Panc1 (cell line): ENCODE data around the gene CTTNBP2NL. TPM values are rescaled to one million over a fixed set of nuclear protein-coding genes. Genes with fewer than 3 reads are reported as not detected.
"Not testable (repeated sequence)": the region's sequence is repeated elsewhere in the genome, so short reads cannot be mapped to it uniquely, and the experiment has no call there.

Experiments used
- ATAC-seq: fragments of 200-7000 bp; cut with Tn5 transposase; 2 replicates; pipeline ENCODE4 v1.9.1; 2020; ENCODE audit warnings: mild to moderate bottlenecking, moderate library complexity
- BruUV-seq: library from RNA; stranded (reverse); fragments of 400-500 nt; replicated peaks from 2 replicates; lab custom pipeline; 2021; lab: Mats Ljungman, UMichigan
- CTCF ChIA-PET: fragments of 300-600 bp; sonication (Branson Sonifier 250); formaldehyde crosslinking; loops from one replicate; lab custom pipeline; 2022; ENCODE audit warnings: antibody characterized with exemption; lab: Charles Lee
- POLR2A ChIA-PET: fragments of 300-600 bp; sonication (Branson Sonifier 250); formaldehyde crosslinking; loops from one replicate; lab custom pipeline; 2022; ENCODE audit warnings: antibody characterized with exemption; lab: Charles Lee
- DNase-seq: peaks from one replicate; pipeline ENCODE4 v3.0.0-alpha.2; 2010; ENCODE audit warnings: low read depth, low spot score
- H3K27ac ChIP-seq: 2 replicates; pipeline ENCODE4 v1.5.1; 2011; ENCODE audit warnings: mild to moderate bottlenecking, low read length, inconsistent platforms
- H3K27me3 ChIP-seq: fragments of 200-500 bp; sonication (Bioruptor generic); 2 replicates; pipeline ENCODE4 v1.6.0; 2014; ENCODE audit warnings: low read length, inconsistent platforms; ENCODE audit not compliant: control insufficient read depth, insufficient read depth
- H3K36me3 ChIP-seq: fragments of 200-500 bp; sonication (Bioruptor generic); 2 replicates; pipeline ENCODE4 v1.5.1; 2014; ENCODE audit warnings: inconsistent platforms, mild to moderate bottlenecking, low read length, moderate library complexity; ENCODE audit not compliant: control insufficient read depth, insufficient read depth
- H3K4me1 ChIP-seq: 2 replicates; pipeline ENCODE4 v1.5.1; 2011; ENCODE audit warnings: inconsistent platforms, mild to moderate bottlenecking, low read length, moderate library complexity; ENCODE audit not compliant: control insufficient read depth, insufficient read depth
- H3K4me3 ChIP-seq, 2 experiments: 2 replicates each; pipeline ENCODE4 v1.5.1; 2011 to 2012; ENCODE audit warnings: low read depth in 2 of 2, low read length in 2 of 2, mild to moderate bottlenecking in 2 of 2, inconsistent platforms in 1 of 2, moderate library complexity in 1 of 2
- H3K9me3 ChIP-seq: fragments of 200-500 bp; sonication (Bioruptor generic); 2 replicates; pipeline ENCODE4 v1.5.1; 2014; ENCODE audit warnings: low read depth, mild to moderate bottlenecking, inconsistent platforms, low read length, moderate library complexity; ENCODE audit not compliant: control insufficient read depth, insufficient read depth
- CTCF ChIP-seq: fragments of 450-650 bp; IDR thresholded peaks from 2 replicates; pipeline ENCODE4 v1.5.1; 2017; ENCODE audit warnings: mild to moderate bottlenecking
- POLR2AphosphoS5 ChIP-seq: IDR thresholded peaks from 2 replicates; pipeline ENCODE4 v1.6.1; 2012; ENCODE audit warnings: mild to moderate bottlenecking, low read depth, low read length, moderate library complexity
- REST ChIP-seq, 2 experiments: IDR thresholded peaks; 2 replicates each; pipeline ENCODE4 v1.6.1; 2011 to 2012; ENCODE audit warnings: low read depth in 2 of 2, control low read depth in 1 of 2, low read length in 1 of 2, mild to moderate bottlenecking in 1 of 2, moderate library complexity in 1 of 2; ENCODE audit not compliant: insufficient read depth in 1 of 2
- SIN3A ChIP-seq: IDR thresholded peaks from 2 replicates; pipeline ENCODE4 v1.6.1; 2012; ENCODE audit warnings: low read depth, mild to moderate bottlenecking, low read length, moderate library complexity, borderline replicate concordance; ENCODE audit not compliant: insufficient read depth
- TCF7L2 ChIP-seq: IDR thresholded peaks from 2 replicates; pipeline ENCODE4 v1.6.1; 2011; ENCODE audit warnings: mild to moderate bottlenecking, low read depth, low read length, inconsistent platforms
- in situ Hi-C: cut with HindIII; loops from 2 replicates; pipeline ENCODE4 v1.10.0; 2016; ENCODE audit warnings: low sequenced_read_pairs, low pct_unique_long_range_greater_than_20kb
- intact Hi-C: fragments of 100-400 bp; cut with micrococcal nuclease; formaldehyde crosslinking; loops from one replicate; pipeline ENCODE4 v1.10.0; 2022; ENCODE audit not compliant: unreplicated experiment
- total RNA-seq: library from RNA; stranded (reverse); gene quantifications from one replicate; pipeline ENCODE4 v1.2.1, GENCODE V29; 2021; ENCODE audit not compliant: unreplicated experiment

CTTNBP2NL gene
- total RNA-seq, 1 experiment from 2014 or later = 18.4 TPM

DNA sequence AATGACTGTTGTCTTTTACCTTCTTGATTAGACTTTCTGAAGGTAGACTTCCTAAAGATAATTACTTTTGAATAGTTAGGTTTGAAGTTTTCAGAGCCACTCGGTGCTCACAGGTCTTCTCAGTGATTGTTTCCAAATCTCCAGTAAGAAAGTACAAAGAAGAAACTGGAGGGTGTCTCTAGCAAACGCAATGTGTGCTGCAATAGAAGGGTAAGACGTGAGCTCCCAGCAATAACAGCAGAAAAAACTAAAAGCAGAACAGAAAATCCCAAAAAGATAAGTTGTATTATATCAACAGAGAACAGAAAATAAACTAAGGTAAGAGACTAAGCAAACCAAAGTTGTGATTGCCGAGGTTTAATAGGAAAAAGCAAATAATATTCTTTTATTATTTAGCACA, 1.8 kb downstream of the CTTNBP2NL start:
- intact Hi-C loops = no loop called here
- H3K9me3 ChIP-seq = no peaks in the 10 kb centered on the region
- peaks cover 2% of the 10 kb centered on the region; the same call in 1 of the 2 replicates for H3K36me3 ChIP-seq
- peak overlapping the region; percentile 37 to 100 for H3K4me3 ChIP-seq
- no TSS peak for BruUV-seq
- no peaks in the 10 kb centered on the region for H3K27me3 ChIP-seq
- POLR2A ChIA-PET = no interaction called here
- CTCF ChIA-PET = no interaction called here
- no peak for TF ChIP-seq SIN3A
- no peak for TF ChIP-seq TCF7L2
- no peak for TF ChIP-seq REST (IDR thresholded peaks at IDR 0.05; ENCODE audit: insufficient read depth in 1 of 2, low read depth in 2 of 2, low read length in 1 of 2)
- no peak for TF ChIP-seq CTCF
- TF ChIP-seq POLR2AphosphoS5 = no peak
- in situ Hi-C loops = no loop called here
- ATAC-seq = no peak
- peaks cover 27% of the 10 kb centered on the region for H3K4me1 ChIP-seq
- H3K27ac ChIP-seq = no peak overlapping the region
- no peak for DNase-seq

GRCh38 chr1:112399456-112399855, 3.4 kb downstream of the CTTNBP2NL start:
- intact Hi-C loops = no loop called here
- no peaks in the 10 kb centered on the region for H3K27me3 ChIP-seq
- POLR2A ChIA-PET = no interaction called here
- TF ChIP-seq SIN3A (no peak), POLR2AphosphoS5 (no peak), TCF7L2 (no peak), CTCF (no peak), REST (IDR thresholded peaks at IDR 0.05; ENCODE audit: insufficient read depth in 1 of 2, low read depth in 2 of 2, low read length in 1 of 2) (no peak)
- H3K36me3 ChIP-seq = peaks cover 2% of the 10 kb centered on the region; the same call in 1 of the 2 replicates
- peaks cover 25% of the 10 kb centered on the region for H3K4me1 ChIP-seq
- H3K27ac ChIP-seq = no peak overlapping the region
- DNase-seq (no peak), ATAC-seq (no peak)
- in situ Hi-C loops = no loop called here
- H3K4me3 ChIP-seq = no peak overlapping the region
- H3K9me3 ChIP-seq = no peaks in the 10 kb centered on the region
- no TSS peak for BruUV-seq
- CTCF ChIA-PET = no interaction called here

- H3K27me3 ChIP-seq, H3K27ac ChIP-seq, H3K36me3 ChIP-seq, DNase-seq, ATAC-seq, intact Hi-C loops, BruUV-seq, POLR2A ChIA-PET, H3K9me3 ChIP-seq, H3K4me3 ChIP-seq, in situ Hi-C loops: not testable (repeated sequence)
- H3K4me1 ChIP-seq = peaks cover 13% of the 10 kb centered on the region
- CTCF ChIA-PET = interaction anchor here (1.0 kb wide), 1 partner anchor 10 kb away, joined by 3 read pairs; no protein-coding TSS in a partner anchor
Observed at GRCh38 chr1:112400706-112401105, 4.7 kb downstream of the CTTNBP2NL start.
